Inflammatory macrophage treated with lipopolysaccharide for 1 hour (primary cell): ENCODE results near the gene TMEM131L.
"Not testable (repeated sequence)": the region's sequence is repeated elsewhere in the genome, so short reads cannot be mapped to it uniquely, and the experiment has no call there.

Experiments used
- DNase-seq, 2 donors: peaks; one replicate each; pipeline ENCODE4 v3.0.0-alpha.2; 2020 to 2022

TMEM131L gene

GRCh38 chr4:153549405-153549804 lies 83.2 kb downstream of the TMEM131L start:
- no peak for DNase-seq

GRCh38 chr4:153553155-153553818 lies 87.1 kb downstream of the TMEM131L start:
- DNase-seq, result no peak

GRCh38 chr4:153553819-153554170 lies 87.6 kb downstream of the TMEM131L start:
- no peak for DNase-seq

- no peak for DNase-seq
Observed at GRCh38 chr4:153555730-153556434, 89.7 kb downstream of the TMEM131L start.

GRCh38 chr4:153556435-153556815 lies 90.3 kb downstream of the TMEM131L start:
- no peak for DNase-seq

- peak; percentile 37 to 70 for DNase-seq
Observed at GRCh38 chr4:153560908-153561307, 94.7 kb downstream of the TMEM131L start.

GRCh38 chr4:153564630-153565525 lies 98.7 kb downstream of the TMEM131L start:
- no peak for DNase-seq

GRCh38 chr4:153566631-153567150 lies 100.5 kb downstream of the TMEM131L start:
- DNase-seq, result no peak

- DNase-seq, result not testable (repeated sequence)
Observed at GRCh38 chr4:153567660-153568059, 101.5 kb downstream of the TMEM131L start.

GRCh38 chr4:153570228-153570973 lies 104.2 kb downstream of the TMEM131L start:
- no peak for DNase-seq

GRCh38 chr4:153571006-153571545 lies 104.9 kb downstream of the TMEM131L start:
- DNase-seq, result no peak

- DNase-seq, result no peak
Observed at GRCh38 chr4:153572609-153573008, 106.4 kb downstream of the TMEM131L start.

GRCh38 chr4:153573221-153573620 lies 107.1 kb downstream of the TMEM131L start:
- DNase-seq, result no peak

- DNase-seq, result peak; percentile 81 to 87
Observed at GRCh38 chr4:153573881-153574802, 108.0 kb downstream of the TMEM131L start.

- no peak for DNase-seq
Observed at GRCh38 chr4:153576443-153576774, 110.2 kb downstream of the TMEM131L start.

GRCh38 chr4:153577053-153577452 lies 110.9 kb downstream of the TMEM131L start:
- DNase-seq, result no peak

- no peak for DNase-seq
Observed at GRCh38 chr4:153579410-153579809, 113.2 kb downstream of the TMEM131L start.

- DNase-seq, result no peak
Observed at GRCh38 chr4:153579872-153580271, 113.7 kb downstream of the TMEM131L start.

GRCh38 chr4:153582954-153583702 lies 117.0 kb downstream of the TMEM131L start:
- DNase-seq, result no peak

GRCh38 chr4:153585026-153585425 lies 118.9 kb downstream of the TMEM131L start:
- DNase-seq, result no peak
